ENCODE data around the gene FOXO4.

The FOXO4 gene

DNA sequence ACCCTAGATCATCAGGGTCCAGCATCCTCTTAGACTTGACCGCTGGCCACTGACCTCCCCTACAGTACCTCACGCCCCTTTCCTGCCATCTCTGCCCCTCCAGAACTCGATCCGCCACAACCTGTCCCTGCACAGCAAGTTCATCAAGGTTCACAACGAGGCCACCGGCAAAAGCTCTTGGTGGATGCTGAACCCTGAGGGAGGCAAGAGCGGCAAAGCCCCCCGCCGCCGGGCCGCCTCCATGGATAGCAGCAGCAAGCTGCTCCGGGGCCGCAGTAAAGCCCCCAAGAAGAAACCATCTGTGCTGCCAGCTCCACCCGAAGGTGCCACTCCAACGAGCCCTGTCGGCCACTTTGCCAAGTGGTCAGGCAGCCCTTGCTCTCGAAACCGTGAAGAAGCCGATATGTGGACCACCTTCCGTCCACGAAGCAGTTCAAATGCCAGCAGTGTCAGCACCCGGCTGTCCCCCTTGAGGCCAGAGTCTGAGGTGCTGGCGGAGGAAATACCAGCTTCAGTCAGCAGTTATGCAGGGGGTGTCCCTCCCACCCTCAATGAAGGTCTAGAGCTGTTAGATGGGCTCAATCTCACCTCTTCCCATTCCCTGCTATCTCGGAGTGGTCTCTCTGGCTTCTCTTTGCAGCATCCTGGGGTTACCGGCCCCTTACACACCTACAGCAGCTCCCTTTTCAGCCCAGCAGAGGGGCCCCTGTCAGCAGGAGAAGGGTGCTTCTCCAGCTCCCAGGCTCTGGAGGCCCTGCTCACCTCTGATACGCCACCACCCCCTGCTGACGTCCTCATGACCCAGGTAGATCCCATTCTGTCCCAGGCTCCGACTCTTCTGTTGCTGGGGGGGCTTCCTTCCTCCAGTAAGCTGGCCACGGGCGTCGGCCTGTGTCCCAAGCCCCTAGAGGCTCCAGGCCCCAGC lies 5.2 kb downstream of the FOXO4 start:
- DNase-seq, result no peak

DNA sequence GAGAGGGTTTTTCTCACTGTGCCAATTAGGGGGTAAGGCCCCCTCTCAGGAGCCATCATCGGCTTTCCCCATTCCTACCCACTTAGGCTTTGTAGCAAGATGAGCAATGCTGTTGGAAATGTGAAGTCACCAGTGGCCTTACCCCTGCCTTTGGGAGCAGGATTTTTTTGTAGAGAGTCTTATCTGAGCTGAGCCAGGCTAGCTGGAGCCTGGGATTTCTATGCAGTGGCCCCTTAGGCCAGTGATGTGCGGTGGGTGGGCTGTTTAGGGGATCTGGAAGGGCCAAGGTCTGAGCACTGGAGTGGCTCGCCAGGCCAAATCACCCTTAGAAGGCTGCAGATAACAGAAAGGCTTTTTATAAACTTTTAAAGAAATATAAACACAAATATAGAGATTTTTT lies 6.6 kb downstream of the FOXO4 start:
- no peak for DNase-seq

GRCh38 chrX:71103110-71103983 lies 7.7 kb downstream of the FOXO4 start:
- no peak for DNase-seq

GRCh38 chrX:71105628-71106027 lies 10.0 kb downstream of the FOXO4 start:
- DNase-seq, result no peak

GRCh38 chrX:71106427-71106826 lies 10.8 kb downstream of the FOXO4 start, which contains the start of gene CXorf65:
TSS of gene CXorf65 (minus strand) at chrX:71106740. CDS start at chrX:71106556, 184 bp downstream.
- no peak for DNase-seq

DNA sequence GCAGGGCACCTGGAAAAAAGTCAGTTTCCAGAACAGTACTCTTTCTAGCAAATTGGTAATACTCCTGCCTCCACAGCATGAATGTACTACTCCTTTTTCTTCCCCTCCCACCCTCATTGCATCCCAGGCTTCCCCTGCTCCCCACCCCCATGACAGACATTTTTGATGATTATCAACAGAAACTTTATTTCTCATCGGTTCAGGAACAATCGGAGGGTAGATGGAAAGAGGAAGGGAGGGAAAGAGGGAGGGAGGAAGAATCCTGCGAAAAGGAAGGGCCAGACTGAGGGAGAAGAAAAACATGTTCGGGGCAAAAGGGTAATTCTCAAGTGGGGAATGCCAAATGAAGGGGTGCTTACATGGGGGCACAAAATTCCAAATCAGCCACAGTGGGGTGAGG lies 11.6 kb downstream of the FOXO4 start:
- no peak for DNase-seq

DNA sequence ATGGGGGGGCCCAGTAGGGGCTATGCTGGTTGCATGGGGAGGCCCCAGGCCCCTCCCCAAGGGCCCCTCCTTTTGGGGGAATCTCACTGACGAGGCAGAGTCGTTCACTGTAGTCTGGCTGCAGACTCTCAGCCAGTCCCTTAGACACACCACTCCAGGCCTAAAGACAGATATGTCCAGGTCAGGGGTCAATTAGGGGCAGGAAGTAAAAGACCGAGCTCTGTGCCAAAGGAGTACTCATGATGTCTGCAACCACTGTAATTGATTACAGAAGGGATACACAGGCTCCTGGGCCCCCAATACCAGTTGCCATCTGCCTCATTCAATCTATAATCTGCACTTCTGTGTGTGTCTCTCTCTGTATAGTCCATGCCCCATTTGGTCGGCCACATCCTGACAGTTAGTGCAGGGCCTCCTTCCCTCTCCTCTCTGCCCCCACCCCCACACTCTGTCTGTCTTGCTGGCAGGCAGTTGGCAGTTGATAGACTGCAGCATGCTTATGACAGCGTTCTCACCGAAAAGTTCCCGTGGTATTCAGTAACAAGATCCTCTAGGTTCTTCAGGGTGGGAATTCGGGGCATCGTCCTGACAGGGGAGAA lies 12.2 kb downstream of the FOXO4 start:
- DNase-seq, result no peak

DNA sequence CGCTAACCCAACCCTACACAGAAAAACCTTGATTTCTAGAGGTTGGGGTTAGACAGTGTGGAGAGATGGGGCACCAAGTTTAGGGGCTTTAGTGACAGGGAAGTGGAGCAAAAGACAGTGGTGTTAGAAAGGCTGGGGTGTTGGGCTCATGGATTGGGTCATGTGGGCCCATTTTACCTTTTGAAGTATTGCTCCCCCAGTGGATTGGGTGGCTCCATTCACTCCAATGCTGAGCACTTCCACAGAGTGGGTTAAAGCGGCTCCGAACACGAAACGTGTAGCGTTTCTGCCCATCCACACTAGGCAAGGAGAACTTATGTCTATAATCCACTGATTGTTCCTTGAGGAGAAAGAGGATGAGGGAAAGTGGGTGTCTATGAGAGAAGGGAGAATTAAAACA lies 13.4 kb downstream of the FOXO4 start:
- DNase-seq, result no peak

DNA sequence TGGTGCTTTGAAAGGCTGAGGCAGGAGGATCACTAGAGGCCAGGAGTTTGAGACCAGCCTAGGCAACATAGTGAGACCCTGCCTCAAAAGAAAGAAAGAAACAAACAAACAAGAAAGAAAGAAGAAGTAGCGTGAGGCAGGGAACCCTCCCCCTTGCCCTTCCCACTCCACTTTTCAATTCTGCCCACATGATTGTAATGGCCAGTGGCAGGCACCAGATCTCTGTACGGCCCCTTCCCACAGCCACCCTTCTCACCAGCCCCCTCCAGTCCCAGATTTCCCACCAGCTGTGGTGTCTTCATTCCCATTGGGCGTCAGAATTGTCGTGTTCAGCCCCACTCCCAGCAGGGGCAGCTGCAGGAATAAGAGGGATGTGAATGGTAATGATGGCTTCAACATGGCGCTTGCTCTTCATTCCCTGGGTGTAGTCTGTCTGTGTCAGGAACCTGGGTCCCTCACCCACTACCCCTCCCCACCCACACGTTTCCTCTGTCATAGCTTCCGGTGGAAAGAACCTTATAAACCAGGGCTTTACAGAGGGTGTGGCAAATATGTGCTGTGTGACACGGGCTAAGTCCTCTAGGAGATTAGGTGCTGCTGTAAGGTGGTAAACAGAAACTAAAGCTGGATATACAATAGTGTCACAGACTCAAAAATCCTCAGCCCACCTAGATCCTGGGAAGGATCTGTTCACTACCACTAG lies 15.6 kb downstream of the FOXO4 start, which contains the start of gene IL2RG:
Gene IL2RG (minus strand): TSS at position 437 of the 703 bp plus-strand sequence. CDS start 38 bp downstream, at position 399.
- DNase-seq, result no peak

DNA sequence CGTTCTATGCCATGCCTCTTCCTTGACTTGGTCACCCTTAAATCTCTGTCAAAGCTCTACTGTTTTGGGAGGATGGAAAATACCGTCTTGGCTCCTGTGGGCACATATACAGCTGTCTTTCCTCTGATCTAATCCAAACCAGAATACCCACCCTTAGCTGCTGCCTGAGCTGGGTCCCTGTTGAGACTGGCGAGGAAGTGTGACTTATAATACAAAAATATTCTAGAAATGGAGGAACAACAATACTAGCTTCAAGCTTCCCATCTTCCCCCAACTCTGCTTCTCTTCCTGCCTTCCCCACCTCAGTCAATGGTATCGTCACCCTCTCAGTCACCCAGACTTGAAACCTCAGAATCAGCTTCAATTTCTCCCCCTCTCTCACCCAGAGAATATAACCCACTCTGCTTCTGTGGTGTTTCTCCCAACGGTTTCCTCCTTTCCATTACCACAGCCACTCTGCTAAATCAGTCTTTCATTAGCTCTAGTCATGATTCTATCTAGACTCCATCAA lies 16.3 kb downstream of the FOXO4 start:
- no peak for DNase-seq

GRCh38 chrX:71117358-71117757 lies 21.7 kb downstream of the FOXO4 start:
- DNase-seq, result no peak

DNA sequence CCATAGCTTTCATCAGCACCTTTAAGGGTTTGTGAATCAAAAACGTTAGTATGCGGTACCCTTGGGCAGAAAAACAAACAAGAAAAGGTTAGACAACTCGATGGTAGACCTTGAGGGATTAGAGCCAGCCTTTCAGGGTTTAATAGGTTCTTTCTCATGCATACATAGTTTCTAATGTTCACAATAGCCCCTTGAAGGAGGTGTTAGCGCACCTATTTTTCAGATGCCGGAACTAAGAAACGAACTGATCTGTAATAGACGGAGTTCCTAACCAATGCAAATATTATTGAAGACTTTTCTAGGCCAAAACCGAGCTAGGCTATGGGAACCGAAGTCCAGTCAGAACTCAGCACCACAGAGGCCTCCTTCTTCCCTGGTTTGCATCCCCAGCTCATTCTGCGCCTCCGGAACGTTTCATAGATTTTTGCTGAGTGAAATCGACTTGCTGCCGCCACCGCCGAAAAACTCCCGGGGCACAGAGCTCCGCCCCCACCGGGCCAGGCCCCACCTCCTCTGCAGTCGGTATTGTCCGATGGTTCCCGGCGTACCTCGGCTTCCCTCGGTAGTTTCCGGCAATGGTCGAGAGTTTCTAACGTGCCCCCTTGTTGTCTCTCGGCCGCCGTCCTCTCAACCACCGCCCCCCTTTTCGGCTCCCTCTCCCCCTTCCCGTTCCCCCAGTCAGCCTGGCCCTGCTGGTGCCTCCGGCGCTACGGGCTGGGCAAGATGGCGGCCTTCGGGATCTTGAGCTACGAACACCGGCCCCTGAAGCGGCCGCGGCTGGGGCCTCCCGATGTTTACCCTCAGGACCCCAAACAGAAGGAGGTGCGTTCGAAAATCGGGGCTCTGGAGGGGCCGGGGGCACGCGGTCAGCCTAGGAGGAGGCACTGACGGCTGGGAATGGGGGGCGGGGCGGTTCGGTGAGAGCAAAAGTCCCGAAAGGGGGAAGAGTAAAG lies 22.7 kb downstream of the FOXO4 start, which contains the start of gene MED12:
Gene MED12 (plus strand): TSS at position 565 of the 953 bp plus-strand sequence. CDS start 159 bp downstream, at position 724.
- peak; percentile 1 to 3 for DNase-seq

GRCh38 chrX:71118985-71119535 lies 23.4 kb downstream of the FOXO4 start:
- no peak for DNase-seq

DNA sequence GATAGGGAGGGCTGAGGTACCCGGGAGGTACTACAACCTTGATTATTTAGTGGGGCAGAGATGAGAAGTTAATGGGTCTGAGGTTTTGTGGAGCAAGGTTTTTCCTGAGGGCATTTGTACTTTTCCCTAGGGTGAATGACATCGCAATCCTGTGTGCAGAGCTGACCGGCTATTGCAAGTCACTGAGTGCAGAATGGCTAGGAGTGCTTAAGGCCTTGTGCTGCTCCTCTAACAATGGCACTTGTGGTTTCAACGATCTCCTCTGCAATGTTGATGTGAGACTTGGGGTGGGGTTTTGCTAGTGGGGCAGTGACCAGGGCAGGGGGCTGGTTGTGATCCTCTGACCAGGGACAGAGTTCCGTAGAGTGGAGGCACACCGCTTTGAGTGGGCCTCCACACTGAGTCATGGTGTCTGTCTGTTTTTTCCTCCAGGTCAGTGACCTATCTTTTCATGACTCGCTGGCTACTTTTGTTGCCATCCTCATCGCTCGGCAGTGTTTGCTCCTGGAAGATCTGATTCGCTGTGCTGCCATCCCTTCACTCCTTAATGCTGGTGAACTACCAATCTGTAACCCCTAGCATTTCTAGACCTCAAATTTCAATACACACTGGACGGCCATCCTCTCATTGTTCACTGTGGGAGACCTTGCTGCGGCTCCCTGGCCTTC lies 32.6 kb downstream of the FOXO4 start:
- no peak for DNase-seq

DNA sequence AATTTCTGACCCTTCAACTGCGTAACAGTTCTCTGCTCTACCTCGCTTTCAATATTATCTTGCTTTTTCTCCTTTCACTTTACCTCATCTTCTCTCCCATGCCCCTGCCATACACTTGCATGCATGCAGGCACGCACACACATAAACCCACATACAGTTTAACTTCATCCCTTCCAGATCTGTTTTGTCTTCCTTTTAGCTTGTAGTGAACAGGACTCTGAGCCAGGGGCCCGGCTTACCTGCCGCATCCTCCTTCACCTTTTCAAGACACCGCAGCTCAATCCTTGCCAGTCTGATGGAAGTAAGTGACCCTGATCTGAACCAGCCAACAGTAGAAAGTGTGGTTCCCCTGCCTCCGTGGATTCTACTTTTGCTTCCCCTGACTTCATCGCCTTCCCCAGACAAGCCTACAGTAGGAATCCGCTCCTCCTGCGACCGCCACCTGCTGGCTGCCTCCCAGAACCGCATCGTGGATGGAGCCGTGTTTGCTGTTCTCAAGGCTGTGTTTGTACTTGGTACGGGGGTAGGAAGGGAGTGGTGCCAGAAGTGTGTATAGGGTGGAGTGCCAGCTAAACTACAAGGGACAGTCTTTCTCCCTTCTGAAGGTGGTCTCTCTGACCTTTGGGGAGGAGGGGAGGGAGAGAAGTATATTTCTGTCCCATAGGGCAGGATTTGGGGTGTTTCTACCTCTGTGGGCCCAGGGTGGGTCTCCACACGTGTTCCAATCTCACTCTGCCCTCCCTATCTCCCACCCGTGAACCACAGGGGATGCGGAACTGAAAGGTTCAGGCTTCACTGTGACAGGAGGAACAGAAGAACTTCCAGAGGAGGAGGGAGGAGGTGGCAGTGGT lies 33.5 kb downstream of the FOXO4 start:
- DNase-seq, result no peak

GRCh38 chrX:71131510-71131909 lies 35.9 kb downstream of the FOXO4 start:
- no peak for DNase-seq

- DNase-seq, result no peak
Measured at GRCh38 chrX:71140440-71140839, 44.8 kb downstream of the FOXO4 start.

DNA sequence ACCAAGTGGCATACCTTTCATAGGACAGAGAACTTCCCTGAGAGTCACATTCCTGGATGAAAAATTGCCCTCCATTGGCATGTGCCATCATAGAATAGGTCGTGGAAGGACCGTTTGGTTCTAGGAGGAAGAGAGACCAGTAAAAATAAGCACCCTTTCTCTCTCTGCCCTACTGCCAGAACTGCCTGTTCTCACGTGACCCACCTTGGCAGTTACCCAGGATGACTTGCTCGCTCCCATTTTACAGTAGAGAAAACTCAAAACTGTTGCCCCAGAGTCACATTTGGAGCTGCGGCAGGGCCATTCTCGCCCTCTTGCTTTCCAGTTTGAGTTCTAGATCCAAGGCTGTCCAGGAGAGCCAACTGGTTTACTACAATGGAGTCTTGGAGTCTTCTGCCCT lies 47.9 kb downstream of the FOXO4 start:
- no peak for DNase-seq

DNA sequence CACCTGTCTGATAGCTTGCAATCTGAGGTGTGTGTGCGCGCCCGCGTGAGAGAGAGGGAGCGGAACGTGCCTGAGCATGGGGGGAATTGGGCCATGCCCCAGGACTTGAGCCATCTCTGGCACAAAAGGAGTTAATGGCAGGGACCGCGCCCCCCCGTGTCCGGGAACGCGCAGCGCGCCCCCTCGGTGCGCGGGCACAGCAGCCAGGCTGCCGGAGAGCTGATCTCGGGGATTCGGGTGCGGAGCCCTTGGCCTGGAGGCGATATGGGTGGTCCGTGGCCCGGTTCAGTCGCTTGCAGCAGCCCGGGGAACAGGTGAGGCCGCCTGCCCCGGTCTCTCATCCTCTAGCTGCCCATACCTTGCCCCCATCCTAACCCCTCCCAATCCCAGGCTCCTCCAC lies 49.0 kb downstream of the FOXO4 start, which contains the start of gene NLGN3:
Gene NLGN3 (plus strand): TSS at position 191 of the 400 bp plus-strand sequence. CDS start 2,909 bp downstream, outside the sequence.
- no peak for DNase-seq

Measured in NCI-H1930 (cell line).